K562 (cell line): Measurements from ENCODE around the gene POU2F3. TPM values are rescaled to one million over a fixed set of nuclear protein-coding genes. Genes with fewer than 3 reads are reported as not detected.

Source experiments
- CEBPG ChIP-seq, 3 experiments: fragments of 200-800 bp in 1 of 3; sonication (Bioruptor generic) in 1 of 3; sonication (generic) in 1 of 3; formaldehyde crosslinking in 1 of 3; IDR thresholded peaks in 2 of 3; conservative IDR thresholded peaks in 1 of 3; 2 replicates each; pipeline versions ENCODE4 v1.6.1 to v1.8.0; 2016 to 2022; ENCODE audit warnings: missing compliant biosample characterization in 2 of 3, missing genetic modification characterization in 2 of 3, mild to moderate bottlenecking in 1 of 3, missing genetic modification reagents in 1 of 3
- E2F3 ChIP-seq: fragments of 250-450 bp; sonication (Bioruptor Pico); IDR thresholded peaks from 2 replicates; pipeline ENCODE4 v1.4.0; 2020; ENCODE audit warnings: mild to moderate bottlenecking
- ESRRB ChIP-seq: fragments of 250-450 bp; sonication (Bioruptor Pico); IDR thresholded peaks from 2 replicates; pipeline ENCODE4 v1.5.0; 2020; ENCODE audit warnings: mild to moderate bottlenecking, moderate library complexity, borderline replicate concordance
- GATAD2B ChIP-seq: fragments of 450-650 bp; IDR thresholded peaks from 2 replicates; pipeline ENCODE4 v1.6.1; 2017; ENCODE audit warnings: mild to moderate bottlenecking, borderline replicate concordance
- GTF2A2 ChIP-seq: IDR thresholded peaks from 2 replicates; pipeline ENCODE4 v1.6.1; 2016; ENCODE audit warnings: mild to moderate bottlenecking, missing genetic modification characterization, missing compliant biosample characterization
- HOXB6 ChIP-seq: fragments of 250-450 bp; sonication (Bioruptor Pico); IDR thresholded peaks from 2 replicates; pipeline ENCODE4 v1.5.1; 2022; ENCODE audit warnings: mild to moderate bottlenecking, borderline replicate concordance
- KAT2B ChIP-seq: IDR thresholded peaks from one replicate; pipeline ENCODE4 v1.6.1; 2012; ENCODE audit warnings: low read depth, mild to moderate bottlenecking, control low read depth, inconsistent platforms, low read length, moderate library complexity
- LARP7 ChIP-seq: fragments of 450-650 bp; IDR thresholded peaks from 2 replicates; pipeline ENCODE4 v1.6.1; 2016
- MAFF ChIP-seq: IDR thresholded peaks from 2 replicates; pipeline ENCODE4 v1.6.1; 2012; ENCODE audit warnings: low read length, improper control_type of control experiment
- MTF1 ChIP-seq: fragments of 250-450 bp; sonication (Bioruptor Pico); IDR thresholded peaks from 2 replicates; pipeline ENCODE4 v1.9.0; 2021; ENCODE audit warnings: moderate library complexity, mild to moderate bottlenecking, inconsistent platforms, borderline replicate concordance
- SIN3B ChIP-seq: fragments of 450-650 bp; IDR thresholded peaks from 2 replicates; pipeline ENCODE4 v1.6.1; 2017; ENCODE audit warnings: low read depth, mild to moderate bottlenecking, moderate library complexity
- SMARCA5 ChIP-seq: fragments of 450-650 bp; IDR thresholded peaks from 2 replicates; pipeline ENCODE4 v1.6.1; 2016
- SPI1 ChIP-seq: IDR thresholded peaks from 2 replicates; pipeline ENCODE4 v1.6.1; 2011; ENCODE audit warnings: low read depth, low read length, control low read depth, borderline replicate concordance
- SRSF3 ChIP-seq: fragments of 200-400 bp; formaldehyde crosslinking; IDR thresholded peaks from 2 replicates; pipeline ENCODE4 v1.6.1; 2016; ENCODE audit warnings: mild to moderate bottlenecking, low read length, moderate library complexity; ENCODE audit not compliant: insufficient read depth
- TEAD1 ChIP-seq, 2 experiments: fragments of 450-650 bp in 1 of 2; sonication (generic) in 1 of 2; formaldehyde crosslinking; IDR thresholded peaks; 2 replicates each; pipeline versions ENCODE4 v1.4.0 to v1.8.0; 2020 to 2022; ENCODE audit warnings: mild to moderate bottlenecking in 2 of 2, missing genetic modification reagents in 1 of 2
- TRIM24 ChIP-seq, 2 experiments: fragments of 450-650 bp; IDR thresholded peaks; 2 replicates each; pipeline ENCODE4 v1.6.1; 2016
- TRIM28 ChIP-seq: fragments of 450-650 bp; IDR thresholded peaks from 2 replicates; pipeline ENCODE4 v1.6.1; 2017
- ZBTB1 ChIP-seq: sonication (generic); formaldehyde crosslinking; IDR thresholded peaks from 2 replicates; pipeline ENCODE4 v1.8.1; 2023; ENCODE audit warnings: missing genetic modification reagents, low read depth, mild to moderate bottlenecking, borderline replicate concordance
- polyA plus RNA-seq, 8 experiments: library from polyadenylated mRNA; depleted of rRNA in 4 of 8; stranded (reverse) in 5 of 8; unstranded in 3 of 8; fragments of >200 nt; fragmentation: Nextera tagmentation in 2 of 8; fragmentation: Illumina TruSeq in 1 of 8; extraction: Ambion mirVana in 2 of 8; extraction: Trizol in 1 of 8; gene quantifications; 2 replicates each; pipeline versions ENCODE4 v1.2.1 to v1.2.3, GENCODE V29; 2011 to 2014; ENCODE audit warnings: inconsistent platforms in 1 of 8, missing spikeins in 1 of 8
- total RNA-seq, 7 experiments: library from RNA; depleted of rRNA in 6 of 7; stranded (reverse); fragments of >200 nt in 6 of 7; fragmentation: Illumina TruSeq in 2 of 7; extraction: Trizol in 2 of 7; gene quantifications; 2 replicates each; pipeline versions ENCODE4 v1.2.1 to v1.2.3, GENCODE V29; 2011 to 2021; ENCODE audit warnings: low replicate concordance in 1 of 7
- TF ChIP-seq, protein P1 (sequence below), 2 experiments: fragments of 200-800 bp in 1 of 2; sonication (Bioruptor generic) in 1 of 2; sonication (generic) in 1 of 2; formaldehyde crosslinking in 1 of 2; IDR thresholded peaks in 1 of 2; conservative IDR thresholded peaks in 1 of 2; 2 replicates each; pipeline versions ENCODE4 v1.5.0 to v1.6.1; 2016 to 2020; ENCODE audit warnings: missing compliant biosample characterization in 1 of 2, missing genetic modification characterization in 1 of 2, missing genetic modification reagents in 1 of 2
- TF ChIP-seq, protein P2 (sequence below): fragments of 250-450 bp; sonication (Bioruptor Pico); IDR thresholded peaks from 2 replicates; pipeline ENCODE4 v1.8.0; 2022; ENCODE audit warnings: moderate library complexity, mild to moderate bottlenecking, inconsistent platforms
- TF ChIP-seq, protein P3 (sequence below): sonication (generic); formaldehyde crosslinking; IDR thresholded peaks from 2 replicates; pipeline ENCODE4 v1.8.1; 2023; ENCODE audit warnings: mild to moderate bottlenecking, missing genetic modification reagents
- TF ChIP-seq, protein P4 (sequence below): IDR thresholded peaks from 3 replicates; pipeline ENCODE4 v1.6.1; 2011; ENCODE audit warnings: borderline replicate concordance, mild to moderate bottlenecking; ENCODE audit not compliant: insufficient read length, insufficient read depth

POU2F3 gene
- total and polyA plus RNA-seq, 9 of the 15 experiments (the other 6 are each of a cell fraction or from before 2014, with no cell fraction given), result not detected

DNA sequence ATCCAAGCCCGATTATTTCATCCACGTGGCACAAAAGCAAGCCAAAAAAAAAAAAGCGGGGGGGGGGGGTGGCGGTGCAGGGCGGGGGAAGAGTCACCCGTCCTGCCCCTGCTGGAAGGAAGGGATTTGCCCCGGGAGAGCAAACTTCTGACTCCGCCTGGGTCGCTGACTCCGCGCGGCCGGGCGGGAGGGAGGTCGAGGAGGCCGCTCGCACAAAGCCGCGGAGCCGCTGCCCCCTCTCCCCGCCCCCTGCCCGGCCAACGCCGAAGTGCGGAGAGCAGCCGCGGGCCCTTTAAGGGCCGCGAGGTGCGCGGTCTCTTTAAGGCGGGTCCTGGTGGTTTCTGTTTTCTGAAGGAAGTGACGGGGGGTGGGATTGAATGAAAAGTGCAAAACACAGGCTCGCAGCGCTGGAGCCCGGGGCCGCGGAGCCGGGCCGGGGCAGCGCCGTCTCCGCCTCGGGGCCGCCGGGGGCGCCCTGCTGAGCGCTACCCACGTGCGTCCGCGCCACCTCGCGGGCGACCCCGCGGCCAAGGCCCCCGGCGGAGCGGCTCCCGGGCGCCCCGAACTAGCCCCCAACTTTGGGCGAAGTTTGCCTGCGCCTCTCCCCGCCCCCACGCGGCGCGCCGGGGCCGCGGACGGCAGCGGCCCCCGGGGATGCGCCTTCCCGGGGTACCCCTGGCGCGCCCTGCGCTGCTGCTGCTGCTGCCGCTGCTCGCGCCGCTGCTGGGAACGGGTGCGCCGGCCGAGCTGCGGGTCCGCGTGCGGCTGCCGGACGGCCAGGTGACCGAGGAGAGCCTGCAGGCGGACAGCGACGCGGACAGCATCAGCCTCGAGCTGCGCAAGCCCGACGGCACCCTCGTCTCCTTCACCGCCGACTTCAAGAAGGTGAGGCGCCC lies 29.1 kb upstream of the POU2F3 start, which contains the start of gene OAF (continued):
- TF ChIP-seq HOXB6 (CRISPR knock-in tag) (no peak), MTF1 (no peak), ZBTB1 (CRISPR knock-in tag) (0 out of 2 replicates have a peak, but pooled peaks have one; percentile 23), SIN3B (peak; percentile 63; the same call in 1 of the 2 replicates), GATAD2B (peak; percentile 85), E2F3 (no peak), MAFF (no peak), LARP7 (no peak), SRSF3 (no peak), KAT2B (peak; percentile 57), ESRRB (no peak), CEBPG (CRISPR knock-in tag; IDR thresholded peaks at IDR 0.05) (no peak), CEBPG (tag; conservative IDR thresholded peaks at IDR 0.05 in 1 of 2, IDR thresholded peaks at IDR 0.05 in 1 of 2) (no peak), SPI1 (no peak), TEAD1 (CRISPR knock-in tag; IDR thresholded peaks at IDR 0.05) (no peak), TRIM28 (no peak), TRIM24 (IDR thresholded peaks at IDR 0.05) (no peak), SMARCA5 (no peak), GTF2A2 (tag) (no peak)
- TF ChIP-seq, protein P1, sequence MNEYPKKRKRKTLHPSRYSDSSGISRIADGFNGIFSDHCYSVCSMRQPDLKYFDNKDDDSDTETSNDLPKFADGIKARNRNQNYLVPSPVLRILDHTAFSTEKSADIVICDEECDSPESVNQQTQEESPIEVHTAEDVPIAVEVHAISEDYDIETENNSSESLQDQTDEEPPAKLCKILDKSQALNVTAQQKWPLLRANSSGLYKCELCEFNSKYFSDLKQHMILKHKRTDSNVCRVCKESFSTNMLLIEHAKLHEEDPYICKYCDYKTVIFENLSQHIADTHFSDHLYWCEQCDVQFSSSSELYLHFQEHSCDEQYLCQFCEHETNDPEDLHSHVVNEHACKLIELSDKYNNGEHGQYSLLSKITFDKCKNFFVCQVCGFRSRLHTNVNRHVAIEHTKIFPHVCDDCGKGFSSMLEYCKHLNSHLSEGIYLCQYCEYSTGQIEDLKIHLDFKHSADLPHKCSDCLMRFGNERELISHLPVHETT (CRISPR knock-in tag; conservative IDR thresholded peaks at IDR 0.05 in 1 of 2, IDR thresholded peaks at IDR 0.05 in 1 of 2), result 0 out of 4 replicates have a peak, but pooled peaks of 1 of the 2 experiments have one; percentile 59
- TF ChIP-seq, protein P2, sequence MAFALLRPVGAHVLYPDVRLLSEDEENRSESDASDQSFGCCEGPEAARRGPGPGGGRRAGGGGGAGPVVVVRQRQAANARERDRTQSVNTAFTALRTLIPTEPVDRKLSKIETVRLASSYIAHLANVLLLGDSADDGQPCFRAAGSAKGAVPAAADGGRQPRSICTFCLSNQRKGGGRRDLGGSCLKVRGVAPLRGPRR, result no peak
- TF ChIP-seq, protein P3, sequence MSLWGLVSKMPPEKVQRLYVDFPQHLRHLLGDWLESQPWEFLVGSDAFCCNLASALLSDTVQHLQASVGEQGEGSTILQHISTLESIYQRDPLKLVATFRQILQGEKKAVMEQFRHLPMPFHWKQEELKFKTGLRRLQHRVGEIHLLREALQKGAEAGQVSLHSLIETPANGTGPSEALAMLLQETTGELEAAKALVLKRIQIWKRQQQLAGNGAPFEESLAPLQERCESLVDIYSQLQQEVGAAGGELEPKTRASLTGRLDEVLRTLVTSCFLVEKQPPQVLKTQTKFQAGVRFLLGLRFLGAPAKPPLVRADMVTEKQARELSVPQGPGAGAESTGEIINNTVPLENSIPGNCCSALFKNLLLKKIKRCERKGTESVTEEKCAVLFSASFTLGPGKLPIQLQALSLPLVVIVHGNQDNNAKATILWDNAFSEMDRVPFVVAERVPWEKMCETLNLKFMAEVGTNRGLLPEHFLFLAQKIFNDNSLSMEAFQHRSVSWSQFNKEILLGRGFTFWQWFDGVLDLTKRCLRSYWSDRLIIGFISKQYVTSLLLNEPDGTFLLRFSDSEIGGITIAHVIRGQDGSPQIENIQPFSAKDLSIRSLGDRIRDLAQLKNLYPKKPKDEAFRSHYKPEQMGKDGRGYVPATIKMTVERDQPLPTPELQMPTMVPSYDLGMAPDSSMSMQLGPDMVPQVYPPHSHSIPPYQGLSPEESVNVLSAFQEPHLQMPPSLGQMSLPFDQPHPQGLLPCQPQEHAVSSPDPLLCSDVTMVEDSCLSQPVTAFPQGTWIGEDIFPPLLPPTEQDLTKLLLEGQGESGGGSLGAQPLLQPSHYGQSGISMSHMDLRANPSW (CRISPR knock-in tag), result no peak
- TF ChIP-seq, protein P4, sequence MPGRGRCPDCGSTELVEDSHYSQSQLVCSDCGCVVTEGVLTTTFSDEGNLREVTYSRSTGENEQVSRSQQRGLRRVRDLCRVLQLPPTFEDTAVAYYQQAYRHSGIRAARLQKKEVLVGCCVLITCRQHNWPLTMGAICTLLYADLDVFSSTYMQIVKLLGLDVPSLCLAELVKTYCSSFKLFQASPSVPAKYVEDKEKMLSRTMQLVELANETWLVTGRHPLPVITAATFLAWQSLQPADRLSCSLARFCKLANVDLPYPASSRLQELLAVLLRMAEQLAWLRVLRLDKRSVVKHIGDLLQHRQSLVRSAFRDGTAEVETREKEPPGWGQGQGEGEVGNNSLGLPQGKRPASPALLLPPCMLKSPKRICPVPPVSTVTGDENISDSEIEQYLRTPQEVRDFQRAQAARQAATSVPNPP, result no peak
